Activated gamma-delta T cell treated with Interleukin-2 at 50 U/mL for 16 hours (primary cell): ENCODE measurements around the gene DZANK1.
"Not testable (repeated sequence)": the region's sequence is repeated elsewhere in the genome, so short reads cannot be mapped to it uniquely, and the experiment has no call there.

Experiments
- DNase-seq: peaks from one replicate; pipeline ENCODE4 v3.0.0-alpha.2; 2020

Gene DZANK1

GRCh38 chr20:18466894-18467730, at the start of gene DZANK1, which contains the start of gene POLR3F:
DZANK1 (minus strand) TSS chr20:18467030; CDS start chr20:18465358, 1,672 bp downstream.
POLR3F (plus strand) TSS chr20:18467390; CDS start chr20:18467507, 117 bp downstream.
- DNase-seq: peak; percentile 89

GRCh38 chr20:18515973-18516372, 49.1 kb upstream of the DZANK1 start:
- no peak for DNase-seq

- no peak for DNase-seq
Observed at GRCh38 chr20:18514127-18514526, 47.3 kb upstream of the DZANK1 start.

DNA sequence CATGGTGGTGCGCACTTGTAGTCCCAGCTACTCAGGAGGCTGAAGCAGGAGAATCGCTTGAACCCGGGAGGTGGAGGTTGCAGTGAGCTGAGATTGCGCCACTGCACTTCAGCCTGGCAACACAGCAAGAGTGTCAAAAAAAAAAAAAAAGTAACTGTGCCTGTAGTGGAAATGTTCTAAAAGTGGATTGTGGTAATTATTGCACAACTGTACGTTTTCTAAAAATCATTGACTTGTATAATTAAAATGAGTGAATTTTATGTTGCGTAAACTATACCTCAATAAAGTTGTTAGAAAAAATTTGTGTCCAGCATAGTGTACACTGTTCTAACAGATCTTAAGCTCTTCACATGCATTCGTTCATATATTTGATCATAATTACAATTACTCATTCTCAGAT, 46.4 kb upstream of the DZANK1 start:
- no peak for DNase-seq

DNA sequence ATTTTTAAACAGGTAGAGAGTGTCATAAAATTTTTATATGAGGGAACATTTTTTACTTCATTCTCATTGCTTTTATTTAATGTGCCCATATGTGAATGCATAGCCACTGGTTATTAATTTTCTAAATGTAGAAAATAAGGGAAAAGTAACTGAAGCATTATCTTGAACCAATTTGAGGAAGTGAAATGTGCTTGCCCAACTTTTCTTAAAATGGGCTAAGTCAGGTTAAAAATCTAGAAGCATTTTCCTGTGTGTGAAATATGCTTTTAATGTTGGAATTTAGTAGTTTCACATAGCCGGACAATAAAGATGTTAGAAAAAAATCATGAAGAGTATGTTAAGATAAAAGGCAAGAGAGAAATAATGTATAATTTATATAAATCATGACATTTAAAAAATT, 44.7 kb upstream of the DZANK1 start:
- no peak for DNase-seq

DNA sequence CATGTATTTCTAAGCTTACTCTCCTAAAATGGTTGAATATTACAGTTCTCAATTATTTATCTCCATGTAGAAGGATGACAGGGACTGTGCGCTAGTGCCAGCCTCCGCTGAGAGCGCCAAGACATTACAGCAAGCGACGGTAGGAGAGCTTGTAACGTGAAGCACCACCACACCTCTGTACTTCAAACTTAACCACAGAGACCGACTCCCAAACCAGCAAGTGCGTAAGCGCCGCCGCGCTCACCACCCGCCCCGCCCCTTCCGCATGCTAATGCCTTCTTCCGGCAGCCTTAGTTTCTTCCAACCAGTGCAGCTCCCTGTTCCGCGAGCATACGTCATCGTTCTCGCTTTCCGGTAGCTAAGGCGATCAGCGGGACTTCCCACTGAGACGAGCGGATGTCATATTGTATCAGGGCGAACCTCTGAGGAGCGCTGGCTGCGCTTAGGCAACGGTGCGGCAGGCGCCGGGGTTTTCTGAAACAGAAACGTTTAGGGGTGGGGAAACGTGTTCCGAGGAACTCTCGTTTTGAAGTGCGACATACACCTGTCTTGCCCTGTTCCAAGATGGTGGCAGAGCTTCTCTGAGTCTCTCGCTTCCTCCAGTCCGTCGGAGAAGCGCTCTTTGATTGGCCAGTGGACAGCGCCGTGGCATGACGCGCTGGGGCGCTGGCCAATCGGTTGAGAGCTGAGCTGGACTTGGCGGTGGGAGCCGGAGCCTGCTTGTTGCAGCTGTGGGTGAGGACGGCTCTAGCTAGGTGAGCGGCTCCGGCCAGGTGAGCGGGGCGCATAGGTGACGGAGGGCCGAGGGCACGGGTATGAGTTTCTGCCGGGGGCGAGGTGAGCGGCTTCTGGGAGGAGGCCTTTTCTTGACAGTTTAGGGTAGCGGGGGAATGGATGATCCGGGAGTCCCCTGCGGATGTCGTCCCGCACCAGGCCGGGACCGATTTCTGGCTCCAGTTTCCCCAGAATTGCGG, 40.7 kb upstream of the DZANK1 start, which contains the start of gene SEC23B:
Gene SEC23B, plus strand, starts transcription at position 723 of the 974 bp plus-strand sequence. CDS start 2,896 bp downstream, outside the sequence.
- peak; percentile 96 for DNase-seq

GRCh38 chr20:18506744-18507143, 39.9 kb upstream of the DZANK1 start:
- no peak for DNase-seq

DNA sequence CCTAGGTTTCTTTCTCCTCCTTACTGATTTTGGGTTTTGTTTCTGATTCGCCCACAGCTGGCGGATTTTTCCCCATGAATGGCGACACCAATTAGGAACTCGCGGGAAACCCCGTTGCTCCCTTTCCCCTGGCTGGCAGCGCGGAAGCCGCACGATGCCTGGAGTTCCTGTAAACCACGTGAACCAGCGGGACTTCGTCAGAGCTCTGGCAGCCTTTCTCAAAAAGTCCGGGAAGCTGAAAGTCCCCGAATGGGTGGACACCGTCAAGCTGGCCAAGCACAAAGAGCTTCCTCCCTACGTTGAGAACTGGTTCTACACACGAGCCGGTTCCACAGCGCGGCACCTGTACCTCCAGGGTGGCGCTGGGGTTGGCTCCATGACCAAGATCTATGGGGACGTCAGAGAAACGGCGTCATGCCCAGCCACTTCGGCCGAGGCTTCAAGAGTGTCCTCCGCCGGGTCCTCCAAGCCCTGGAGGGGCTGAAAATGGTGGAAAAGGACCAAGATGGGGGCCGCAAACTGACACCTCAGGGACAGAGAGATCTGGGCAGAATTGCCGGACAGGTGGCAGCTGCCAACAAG, 37.7 kb upstream of the DZANK1 start:
- no peak for DNase-seq

GRCh38 chr20:18501672-18502071, 34.8 kb upstream of the DZANK1 start:
- not testable (repeated sequence) for DNase-seq

- DNase-seq: no peak
Observed at GRCh38 chr20:18497603-18498002, 30.8 kb upstream of the DZANK1 start.

DNA sequence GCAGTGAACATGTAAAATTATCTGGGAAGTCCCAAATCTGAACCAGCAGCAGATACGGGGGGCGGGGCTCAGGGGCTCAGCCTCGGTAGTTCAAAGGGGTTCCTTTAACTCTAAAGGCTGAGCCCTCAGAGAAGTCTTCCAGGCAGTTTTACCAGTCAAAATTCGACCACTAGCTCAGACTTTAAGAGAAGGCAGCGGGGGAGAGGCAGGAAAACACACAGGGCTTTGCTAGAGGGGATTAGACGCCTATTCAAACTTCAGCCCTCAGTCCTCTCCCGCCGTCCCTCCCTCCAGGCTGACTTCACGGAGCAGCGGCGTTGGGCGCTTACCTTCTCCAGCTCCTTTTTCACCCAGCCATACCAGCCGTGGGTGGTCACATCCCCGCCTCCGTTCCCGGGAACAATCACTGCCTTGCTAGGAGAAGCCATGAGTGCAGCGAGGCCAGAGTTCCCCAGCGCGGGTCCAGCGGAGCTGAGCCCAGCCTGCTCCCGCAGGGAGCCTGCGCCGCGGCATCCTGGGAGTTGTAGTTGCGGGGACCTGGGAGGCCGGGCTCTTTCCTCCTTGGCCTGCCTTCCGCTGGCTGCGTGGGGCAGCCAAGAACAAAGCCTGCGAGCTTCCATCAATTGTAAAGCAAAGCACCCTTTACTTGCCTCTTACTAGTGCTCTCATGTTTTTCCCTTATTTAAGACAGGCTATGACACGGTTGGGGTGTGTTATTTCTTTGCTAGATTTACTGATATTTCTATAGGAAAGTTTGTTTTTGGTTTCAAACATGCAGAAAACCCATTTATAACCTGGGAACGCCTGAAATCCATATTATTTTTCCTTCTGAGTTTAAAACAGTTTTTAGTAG, 30.1 kb upstream of the DZANK1 start, which contains the start of gene RBBP9:
Gene RBBP9, minus strand, starts transcription at position 486 of the 853 bp plus-strand sequence. Its CDS starts 58 bp downstream, at position 428.
- DNase-seq: peak; percentile 65

- no peak for DNase-seq
Observed at GRCh38 chr20:18496042-18496441, 29.2 kb upstream of the DZANK1 start.

- no peak for DNase-seq
Observed at GRCh38 chr20:18488301-18488700, 21.5 kb upstream of the DZANK1 start.

- no peak for DNase-seq
Observed at GRCh38 chr20:18481596-18481995, 14.8 kb upstream of the DZANK1 start.

DNA sequence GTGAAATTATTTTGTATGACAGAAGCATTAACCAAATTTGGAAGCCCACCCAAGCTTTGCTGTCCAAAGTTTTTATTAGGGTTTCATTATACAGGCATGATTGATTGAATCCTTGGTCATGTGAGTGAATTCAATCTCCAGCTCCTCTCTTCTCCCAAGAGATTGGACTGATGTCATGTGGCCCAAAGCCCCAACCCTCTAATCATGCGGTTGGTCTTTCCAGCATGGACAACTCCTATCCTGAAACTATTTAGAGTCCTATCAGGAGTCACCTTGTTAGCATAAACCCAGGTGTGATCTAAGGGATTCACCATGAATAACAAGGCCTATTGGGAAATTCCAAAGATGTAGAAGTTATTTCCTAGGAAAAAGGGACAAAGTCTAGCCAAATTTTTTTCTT, 11.0 kb upstream of the DZANK1 start:
- DNase-seq: no peak

- DNase-seq: no peak
Observed at GRCh38 chr20:18477218-18477617, 10.4 kb upstream of the DZANK1 start.

DNA sequence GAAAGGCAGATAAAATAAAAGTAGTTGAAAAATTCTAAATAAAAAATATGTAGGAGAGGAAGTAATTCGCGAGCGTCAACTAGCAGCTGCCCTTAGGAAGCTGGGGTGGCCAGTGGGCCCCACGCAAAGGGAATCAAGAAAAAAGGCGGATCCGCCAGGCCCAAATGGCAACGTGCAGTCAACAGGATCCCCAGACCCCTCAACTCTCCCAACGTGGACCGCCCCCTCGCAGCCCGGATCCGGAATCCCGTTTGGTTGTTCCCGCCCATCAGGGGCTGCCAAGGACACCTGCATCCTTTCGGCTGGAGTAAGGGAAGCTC, 296 bp downstream of the DZANK1 start:
- DNase-seq: no peak

DNA sequence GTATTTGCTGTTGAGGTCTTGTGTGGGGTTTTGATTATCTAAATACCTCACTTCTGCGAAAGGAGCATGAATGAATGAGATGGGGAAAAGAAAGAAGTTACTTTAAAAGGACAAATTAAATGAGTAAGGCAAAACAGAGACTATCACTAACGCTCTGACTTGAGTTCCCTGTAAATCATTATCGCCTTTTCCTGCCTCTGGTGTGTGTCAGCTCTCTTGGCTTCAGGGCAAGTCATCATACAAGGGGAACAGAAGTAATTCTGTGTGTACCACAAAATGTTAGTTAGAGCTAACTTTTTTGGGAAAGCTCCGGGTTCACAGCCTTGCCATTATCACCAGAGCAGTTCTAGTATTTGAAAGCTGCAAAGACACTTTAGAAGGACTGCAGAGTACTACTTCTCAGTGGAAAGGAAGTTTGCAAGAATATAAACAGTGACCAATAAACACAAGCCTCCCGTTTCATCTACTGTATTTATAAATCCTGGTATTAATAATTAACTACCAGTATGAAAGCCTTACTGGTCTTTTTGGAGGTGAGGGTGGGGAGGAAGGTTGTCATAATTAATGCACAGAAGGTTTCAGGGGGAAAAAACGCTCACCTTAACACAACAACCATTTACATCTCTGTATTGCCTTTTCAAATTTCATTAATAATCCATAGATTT, 1.2 kb downstream of the DZANK1 start:
- no peak for DNase-seq

DNA sequence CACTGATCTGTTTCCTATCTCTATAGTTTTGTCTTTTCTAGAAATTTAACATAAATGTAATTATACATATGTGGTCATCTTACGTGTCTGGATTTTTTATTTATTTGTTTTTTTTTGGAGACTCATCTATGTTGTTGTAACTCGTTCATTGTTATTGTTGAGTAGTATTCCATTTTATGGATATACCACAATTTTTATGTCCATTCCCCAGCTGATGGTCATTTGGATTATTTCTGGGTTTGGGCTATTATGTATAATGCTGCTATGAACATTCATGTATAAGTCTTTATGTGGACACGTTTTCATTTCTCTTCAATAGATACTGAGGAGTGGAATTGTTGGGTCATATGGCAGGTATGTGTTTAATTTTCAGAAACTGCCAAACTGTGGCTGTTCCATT, 10.2 kb downstream of the DZANK1 start:
- no peak for DNase-seq

GRCh38 chr20:18443886-18444285, 22.9 kb downstream of the DZANK1 start:
- DNase-seq: no peak

- DNase-seq: no peak
Observed at GRCh38 chr20:18440403-18440802, 26.4 kb downstream of the DZANK1 start.
